SH-SY5Y (cell line): Measurements from ENCODE around the gene MEIKIN.

Experiments used
- GATA2 ChIP-seq: IDR thresholded peaks from 2 replicates; pipeline ENCODE4 v1.6.1; 2011; ENCODE audit warnings: mild to moderate bottlenecking, low read depth, low read length
- GATA3 ChIP-seq: IDR thresholded peaks from 2 replicates; pipeline ENCODE4 v1.6.1; 2011; ENCODE audit warnings: low read depth, mild to moderate bottlenecking, low read length, moderate library complexity

Gene MEIKIN, protein sequence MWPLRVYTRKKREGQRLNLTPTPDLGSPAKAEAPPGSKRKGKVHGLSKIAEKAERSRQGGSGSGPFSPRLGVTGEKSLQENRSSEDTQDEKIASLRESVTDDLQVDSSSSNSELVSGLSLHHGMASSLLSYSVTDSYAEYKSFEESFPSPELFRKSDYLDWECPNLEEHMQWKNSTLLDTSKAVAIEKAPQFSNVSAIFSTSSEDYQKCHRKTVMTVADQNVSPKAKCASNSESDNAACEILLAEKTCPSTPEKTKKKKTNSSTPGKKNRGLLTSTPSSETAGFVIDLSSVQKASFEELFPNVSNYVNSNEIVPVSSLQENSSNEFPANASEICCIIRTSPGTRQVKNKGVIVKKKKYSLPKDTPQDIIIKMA

DNA sequence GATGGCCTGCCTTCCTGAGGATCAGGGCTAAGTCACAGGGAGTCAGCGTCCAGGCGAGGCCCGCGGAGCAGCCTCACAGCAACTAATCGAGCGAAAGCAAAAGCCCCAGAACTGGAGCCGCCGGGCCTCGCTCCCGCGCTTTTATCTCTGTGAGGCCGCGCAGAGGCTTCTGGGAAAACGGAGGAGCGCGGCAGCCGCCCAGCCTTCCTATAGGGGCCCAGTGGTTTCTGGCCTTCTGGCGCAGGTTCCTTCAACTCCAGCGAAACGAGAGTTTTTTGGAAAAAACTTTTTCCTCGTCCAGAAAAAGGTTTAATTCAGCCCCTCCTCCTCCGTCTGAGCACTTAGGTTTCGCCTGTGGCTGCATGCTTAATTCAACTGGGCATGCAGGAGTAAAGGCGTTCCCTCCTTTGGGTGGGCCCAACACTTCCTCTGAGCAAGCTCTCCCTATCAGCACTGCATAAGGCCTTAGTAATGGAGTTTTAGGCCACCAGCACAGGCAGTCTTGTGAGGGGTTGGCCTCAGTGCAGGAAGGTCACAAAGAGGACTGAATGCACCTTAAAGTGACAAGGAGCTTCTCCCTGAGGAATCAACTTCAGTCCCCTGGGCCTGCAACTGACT, at the start of gene MEIKIN:
Gene MEIKIN (minus strand): TSS at position 113 of the 618 bp plus-strand sequence. CDS start 158 bp downstream, outside the sequence.
- TF ChIP-seq GATA3 (no peak), GATA2 (no peak)

DNA sequence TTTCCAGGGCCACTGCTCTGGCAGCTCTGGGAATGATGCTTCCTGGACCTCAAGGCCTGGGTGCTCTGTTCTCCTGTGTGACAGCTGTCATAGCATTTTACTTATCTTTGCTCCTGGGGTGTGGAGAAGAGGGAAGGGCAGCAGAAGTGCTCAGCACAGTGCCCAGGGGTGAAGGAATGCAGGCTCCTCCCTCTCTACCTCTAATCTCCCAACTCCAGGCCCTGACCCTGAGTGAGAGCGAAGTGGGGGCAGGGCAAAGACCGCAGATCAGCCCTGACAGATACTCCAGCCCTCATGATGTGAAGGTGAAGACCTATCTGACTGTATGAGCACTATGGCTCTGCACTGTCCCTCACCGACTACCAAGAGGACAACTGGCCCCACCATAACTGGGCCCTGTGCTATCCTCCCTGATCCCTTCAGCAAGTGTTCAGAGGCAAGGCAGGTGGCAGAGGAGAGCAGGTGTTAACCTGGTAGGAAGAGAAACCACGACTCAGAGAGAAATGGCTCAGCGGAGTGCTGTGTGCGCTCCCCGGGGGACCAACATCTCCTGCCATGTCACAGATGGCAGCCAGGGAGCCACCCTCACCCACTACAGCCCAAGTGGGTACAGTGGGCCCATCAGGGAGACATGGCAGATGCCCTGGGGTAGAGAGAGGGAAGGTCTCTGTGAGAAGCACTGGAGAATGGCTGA, 49.2 kb upstream of the MEIKIN start:
- TF ChIP-seq GATA2: no peak

DNA sequence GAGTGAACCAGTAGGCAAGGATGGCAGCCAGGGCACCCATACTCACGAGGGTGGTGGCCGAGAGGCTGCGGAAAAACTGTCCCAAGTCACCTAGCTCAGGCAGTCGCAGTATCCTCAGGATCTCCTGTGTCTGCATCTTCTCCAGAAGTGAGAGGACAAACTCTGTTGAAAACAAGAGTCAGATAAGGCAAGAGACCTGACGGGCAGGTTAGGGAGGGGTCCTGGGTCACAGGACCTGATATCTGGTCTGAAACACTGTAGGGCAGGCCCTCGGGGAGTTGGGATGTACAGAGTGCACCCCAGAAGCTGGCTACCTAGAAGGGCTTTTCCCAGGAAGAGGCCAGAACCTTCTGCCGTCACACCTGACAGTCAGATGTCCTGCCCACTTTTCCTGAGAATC, 48.6 kb upstream of the MEIKIN start:
- TF ChIP-seq GATA2 (no peak), GATA3 (no peak)

DNA sequence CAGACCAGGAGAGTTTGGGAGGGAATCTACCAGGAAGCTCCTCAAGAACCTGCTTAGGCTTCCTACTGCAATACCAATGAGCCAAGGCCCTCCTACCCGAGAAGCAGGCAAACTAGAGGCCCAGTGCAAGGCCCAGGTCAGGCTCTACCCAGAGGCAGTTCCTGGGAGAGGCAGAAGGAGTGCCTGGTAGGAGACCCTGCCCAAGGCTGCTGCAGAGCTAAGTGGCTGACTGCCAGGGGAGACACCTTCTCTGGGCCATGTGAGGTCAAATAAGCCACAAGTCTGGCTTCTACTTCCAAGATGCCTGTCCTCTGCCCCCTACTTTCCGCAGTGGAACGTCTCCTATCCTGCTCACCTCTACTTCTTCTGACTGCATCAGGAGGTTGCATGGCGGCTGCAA, 48.2 kb upstream of the MEIKIN start:
- TF ChIP-seq GATA2 (no peak), GATA3 (no peak)

DNA sequence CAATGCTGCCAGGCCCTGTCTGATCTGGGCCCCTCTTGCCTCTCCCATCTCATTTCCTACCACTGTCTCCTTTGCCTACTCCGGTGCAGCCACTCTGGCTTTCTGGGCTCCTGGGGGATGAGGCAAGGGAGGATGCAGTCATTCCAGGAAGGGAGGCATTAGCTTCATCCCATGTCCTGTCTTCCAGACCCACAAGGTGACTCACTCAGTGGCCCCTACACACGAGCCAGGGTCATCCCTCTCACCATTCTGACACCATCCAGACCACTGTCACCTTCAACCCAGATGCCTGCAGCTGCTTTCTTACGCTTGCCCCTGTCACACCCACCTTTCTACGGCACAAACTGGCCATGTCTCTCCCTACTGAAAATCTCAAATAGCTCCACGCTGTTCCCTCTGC, 46.9 kb upstream of the MEIKIN start:
- TF ChIP-seq GATA3 (no peak), GATA2 (no peak)

DNA sequence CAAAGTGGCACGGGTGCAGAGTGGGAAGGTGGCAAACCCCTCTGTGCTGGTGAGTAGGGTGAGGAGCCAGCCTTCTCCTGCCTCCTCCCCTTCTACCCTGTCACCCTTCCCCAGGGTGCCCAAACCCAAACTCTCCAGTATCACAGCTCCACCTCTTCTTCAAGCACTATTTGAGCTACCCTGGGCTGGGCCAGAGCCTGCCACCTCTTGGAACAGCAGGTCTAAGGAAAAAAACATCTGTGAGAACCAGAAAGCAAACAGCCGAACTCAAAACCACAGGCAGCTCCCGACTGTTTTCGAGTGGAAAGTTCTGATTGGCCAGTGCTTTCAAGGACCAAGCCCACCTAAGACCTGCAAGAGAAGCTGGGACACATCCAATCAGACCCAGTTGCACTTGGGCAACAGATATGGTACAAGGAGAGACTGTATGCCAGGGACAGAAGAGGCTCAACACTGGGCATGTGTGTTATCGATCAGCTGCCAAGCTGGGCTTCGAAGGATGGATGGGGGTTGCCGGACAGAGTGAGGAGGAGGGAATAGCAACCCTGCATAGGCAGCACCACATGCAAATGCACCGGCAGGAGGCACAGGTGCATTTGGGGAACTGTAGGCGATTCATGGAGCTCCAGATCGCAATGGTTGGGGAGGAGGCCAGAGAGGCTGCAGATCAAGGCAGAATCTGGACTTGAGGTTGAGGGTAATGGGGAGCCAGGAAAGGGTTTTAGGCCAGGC, 46.3 kb upstream of the MEIKIN start:
- no peak for TF ChIP-seq GATA3
- no peak for TF ChIP-seq GATA2

DNA sequence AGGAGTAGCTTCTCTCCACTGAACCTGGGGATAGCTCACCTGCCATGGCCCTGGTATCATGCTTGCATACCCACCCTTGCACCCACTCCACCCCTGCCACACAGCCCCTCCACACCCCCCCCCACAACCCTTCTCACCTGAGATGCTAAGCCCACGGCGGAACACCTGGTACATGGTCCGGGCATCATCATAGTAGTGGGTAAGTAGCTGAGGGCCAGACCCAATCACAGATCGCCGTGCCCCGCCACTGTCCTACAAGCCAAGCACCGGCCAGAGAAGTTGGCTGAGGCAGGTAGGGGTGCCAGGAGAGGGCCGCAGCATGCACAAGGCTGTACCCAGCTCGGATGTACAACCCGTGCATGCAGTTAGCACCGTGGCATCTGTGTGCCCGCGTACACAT, 45.3 kb upstream of the MEIKIN start:
- TF ChIP-seq GATA2 (no peak), GATA3 (no peak)

DNA sequence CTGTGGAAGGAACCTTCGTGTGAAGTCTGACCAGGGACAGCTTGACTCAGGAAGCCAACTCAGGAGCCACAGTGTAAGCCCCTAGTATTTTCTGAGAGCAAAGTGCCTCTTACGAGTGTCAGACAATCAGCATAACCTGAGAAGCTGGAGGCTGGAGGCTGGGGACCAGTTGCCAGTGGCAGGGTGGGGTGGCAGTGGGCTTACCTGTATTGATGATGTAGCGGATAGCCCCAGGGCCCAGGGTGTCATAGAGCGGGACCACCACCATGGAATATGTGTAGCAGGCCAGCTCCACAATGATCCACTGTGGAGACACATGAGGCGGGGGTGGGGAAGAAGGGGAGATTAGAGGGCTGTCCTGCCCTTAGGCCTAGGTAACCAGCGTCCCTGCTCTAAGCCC, 43.1 kb upstream of the MEIKIN start:
- TF ChIP-seq GATA2 (no peak), GATA3 (no peak)

DNA sequence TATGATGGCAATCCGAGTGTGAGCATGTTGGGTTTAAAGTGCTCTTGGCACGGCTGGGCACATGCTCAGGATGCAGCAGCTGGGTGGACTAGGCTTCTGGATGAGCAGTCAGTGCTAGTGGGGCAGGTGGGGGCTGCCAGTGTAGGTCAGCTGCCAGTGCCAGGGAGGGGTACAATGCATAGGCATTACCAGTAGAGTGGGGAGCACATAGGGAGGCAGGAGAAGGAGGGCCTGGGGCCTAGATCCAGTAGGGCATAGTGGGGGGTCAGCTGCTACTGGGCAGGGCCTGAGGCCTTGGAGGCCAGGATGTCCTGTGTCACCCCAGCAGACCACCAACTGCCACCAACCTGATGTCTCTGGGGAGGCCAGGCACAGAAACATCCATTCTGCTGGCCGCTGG, 41.8 kb upstream of the MEIKIN start:
- no peak for TF ChIP-seq GATA2
- TF ChIP-seq GATA3: no peak

DNA sequence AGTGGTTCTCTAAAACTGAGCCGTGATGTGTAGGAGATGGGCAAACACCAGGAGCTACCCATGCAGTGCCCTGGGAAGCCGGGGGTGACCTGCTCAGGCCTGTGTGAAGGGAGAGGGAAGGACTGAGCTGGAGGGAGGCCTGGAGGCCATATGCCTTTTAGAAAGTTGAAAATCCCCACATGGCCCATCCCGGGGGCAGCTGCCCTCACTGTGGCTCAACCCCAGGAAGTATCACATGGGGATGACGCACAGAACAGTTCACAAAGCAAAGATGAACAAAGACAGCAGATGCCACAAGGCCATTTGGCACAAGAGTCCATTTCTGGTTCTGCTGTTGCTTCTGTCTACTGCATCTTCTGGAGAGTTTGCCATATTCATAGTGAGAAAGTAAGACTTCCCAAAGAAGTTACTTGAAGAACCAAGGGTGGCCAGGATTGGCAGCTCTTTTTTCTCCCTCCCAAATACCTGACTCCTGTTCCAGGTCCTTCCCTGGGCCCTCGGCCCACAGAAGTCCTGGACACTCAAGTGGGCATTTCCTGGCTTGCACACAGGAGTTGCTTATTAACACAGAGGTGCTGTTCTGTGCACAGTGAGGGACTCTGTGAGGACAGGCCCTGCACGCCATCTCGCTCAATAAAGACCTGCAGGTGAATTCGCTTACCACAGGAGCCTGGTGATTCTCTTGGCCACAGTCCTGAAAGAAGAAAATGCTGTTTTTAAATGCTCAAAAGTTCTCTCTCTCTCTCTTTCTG, 40.9 kb upstream of the MEIKIN start:
- TF ChIP-seq GATA2: no peak
- no peak for TF ChIP-seq GATA3

DNA sequence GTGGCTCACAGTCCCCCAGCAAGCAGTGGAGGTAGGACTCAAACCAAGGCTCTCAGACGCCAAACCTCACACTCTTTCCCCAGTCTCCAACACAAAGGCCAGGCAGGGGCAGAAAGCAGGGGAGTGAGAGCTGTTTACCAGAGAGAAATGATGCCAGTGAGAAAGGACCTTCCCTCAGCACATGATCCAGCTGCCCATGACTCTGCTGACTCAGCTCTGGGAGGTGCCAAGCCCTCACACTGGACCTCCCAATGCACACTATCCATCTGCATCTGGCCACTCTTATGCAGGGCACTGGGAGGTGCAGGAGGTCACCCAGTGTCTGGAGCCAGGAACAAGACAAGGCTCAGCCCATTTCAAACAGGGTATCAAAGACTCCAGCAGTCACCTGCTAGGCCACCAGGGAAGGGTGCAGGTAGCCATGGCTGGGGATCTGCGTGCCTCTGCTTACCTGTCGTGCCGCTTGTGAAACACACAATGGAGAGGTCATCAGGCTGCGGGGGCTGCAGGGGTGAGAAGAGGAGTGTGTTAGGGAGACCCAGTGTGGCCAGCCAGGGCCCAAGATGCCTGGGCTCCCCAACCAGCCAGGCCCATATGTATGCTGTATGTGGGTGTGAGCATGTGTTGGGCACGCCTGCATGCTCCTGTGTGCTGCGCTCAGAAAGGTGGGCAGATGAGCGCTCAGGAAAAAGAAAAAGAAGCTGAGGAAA, 39.6 kb upstream of the MEIKIN start:
- TF ChIP-seq GATA3: no peak
- TF ChIP-seq GATA2: no peak

DNA sequence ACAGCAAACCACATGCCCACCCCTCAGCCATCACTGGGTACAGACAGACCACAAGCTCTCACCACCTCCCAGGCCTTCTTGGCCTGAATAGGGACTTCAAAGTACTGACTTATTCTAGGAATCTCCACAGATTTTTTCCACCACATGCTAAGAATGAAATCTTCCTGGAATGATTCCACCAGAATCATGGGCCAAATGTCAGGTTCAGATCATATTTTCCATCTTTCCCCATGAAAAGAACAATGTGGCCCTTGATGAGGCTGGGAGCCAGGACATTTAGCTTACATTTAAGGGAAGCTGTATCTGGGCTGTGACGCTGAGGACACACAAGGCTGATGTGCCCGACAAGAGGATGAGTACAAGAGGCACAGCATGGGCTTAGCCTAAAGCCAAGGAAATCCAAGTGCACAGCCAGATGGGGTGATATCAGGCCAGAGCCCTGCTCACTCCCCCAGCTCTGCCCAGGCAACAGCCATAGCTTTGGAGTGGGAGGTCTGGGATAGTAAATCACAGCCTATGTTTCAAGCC, 37.8 kb upstream of the MEIKIN start:
- TF ChIP-seq GATA2 (no peak), GATA3 (no peak)

DNA sequence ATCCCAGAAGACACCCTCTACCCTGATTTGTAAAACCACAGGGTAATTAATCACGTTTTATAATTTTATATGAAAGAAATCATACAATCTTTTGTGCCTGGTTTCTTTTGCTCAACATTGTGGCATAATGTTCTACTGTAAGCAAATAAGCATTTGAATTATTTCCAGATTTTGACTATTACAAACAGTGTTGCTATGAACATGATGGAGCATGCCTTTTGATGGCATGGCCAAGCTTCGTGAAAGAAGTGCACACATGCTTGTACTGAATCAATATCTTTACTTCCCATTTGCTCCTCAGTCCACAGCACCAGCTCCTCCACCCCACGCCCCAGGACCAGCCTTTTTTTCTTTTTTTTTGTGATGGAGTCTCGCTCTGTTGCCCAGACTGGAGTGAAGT, 36.1 kb upstream of the MEIKIN start:
- no peak for TF ChIP-seq GATA2
- no peak for TF ChIP-seq GATA3
